HepG2 (cell line): Measurements from ENCODE around the gene HDLBP. TPM values are rescaled to one million over a fixed set of nuclear protein-coding genes. Genes with fewer than 3 reads are reported as not detected.
A peak's percentile ranks its signal among the peaks of the same experiment; 100 is the strongest.

Experiments used
- ARID2 ChIP-seq: sonication (generic); formaldehyde crosslinking; IDR thresholded peaks from 2 replicates; pipeline ENCODE4 v1.8.1; 2022; ENCODE audit warnings: mild to moderate bottlenecking, missing genetic modification reagents, borderline replicate concordance
- ARNT2 ChIP-seq: sonication (generic); formaldehyde crosslinking; IDR thresholded peaks from 2 replicates; pipeline ENCODE4 v1.8.0; 2022; ENCODE audit warnings: mild to moderate bottlenecking, low read depth, missing genetic modification reagents, moderate library complexity
- BCL6 ChIP-seq: IDR thresholded peaks from 2 replicates; pipeline ENCODE4 v1.6.1; 2016; ENCODE audit warnings: missing genetic modification reagents, missing compliant biosample characterization
- CBFB ChIP-seq: sonication (generic); formaldehyde crosslinking; IDR thresholded peaks from 2 replicates; pipeline ENCODE4 v1.4.0; 2020; ENCODE audit warnings: missing genetic modification reagents
- DR1 ChIP-seq: sonication (generic); formaldehyde crosslinking; IDR thresholded peaks from 2 replicates; pipeline ENCODE4 v1.8.0; 2021; ENCODE audit warnings: mild to moderate bottlenecking, missing genetic modification reagents, inconsistent platforms
- GABPA ChIP-seq, 2 experiments: IDR thresholded peaks; 2 replicates each; pipeline ENCODE4 v1.6.1; 2011 to 2016; ENCODE audit warnings: low read depth in 2 of 2, low read length in 1 of 2, missing biosample characterization in 1 of 2, missing genetic modification characterization in 1 of 2
- HMG20B ChIP-seq: conservative IDR thresholded peaks from 2 replicates; pipeline ENCODE4 v1.6.1; 2016; ENCODE audit warnings: missing genetic modification reagents, missing compliant biosample characterization
- HOXA5 ChIP-seq: sonication (generic); formaldehyde crosslinking; IDR thresholded peaks from 2 replicates; pipeline ENCODE4 v1.4.0; 2020; ENCODE audit warnings: missing genetic modification reagents
- MAFK ChIP-seq, 2 experiments: IDR thresholded peaks in 1 of 2; conservative IDR thresholded peaks in 1 of 2; 2 replicates each; pipeline ENCODE4 v1.6.1; 2011; ENCODE audit warnings: improper control_type of control experiment in 2 of 2, low read length in 2 of 2
- MIXL1 ChIP-seq: IDR thresholded peaks from 2 replicates; pipeline ENCODE4 v1.6.1; 2016
- MXI1 ChIP-seq: IDR thresholded peaks from 3 replicates; pipeline ENCODE4 v1.6.1; 2012; ENCODE audit warnings: low read depth, low read length, inconsistent platforms, borderline replicate concordance
- PAF1 ChIP-seq: IDR thresholded peaks from 2 replicates; pipeline ENCODE4 v1.6.1; 2016; ENCODE audit warnings: missing genetic modification reagents, missing compliant biosample characterization
- PPARG ChIP-seq: conservative IDR thresholded peaks from 2 replicates; pipeline ENCODE4 v1.6.1; 2016; ENCODE audit warnings: missing biosample characterization, missing genetic modification reagents
- SAFB2 ChIP-seq: sonication (generic); formaldehyde crosslinking; IDR thresholded peaks from 2 replicates; pipeline ENCODE4 v1.5.1; 2020; ENCODE audit warnings: missing genetic modification reagents, low read depth, mild to moderate bottlenecking, borderline replicate concordance
- SNAPC2 ChIP-seq: sonication (generic); formaldehyde crosslinking; IDR thresholded peaks from 2 replicates; pipeline ENCODE4 v1.8.1; 2022; ENCODE audit warnings: mild to moderate bottlenecking, missing genetic modification reagents
- TCF7 ChIP-seq: sonication (generic); IDR thresholded peaks from 2 replicates; pipeline ENCODE4 v1.6.1; 2016; ENCODE audit warnings: antibody characterized with exemption, low read depth
- ZC3H13 ChIP-seq: sonication (generic); formaldehyde crosslinking; IDR thresholded peaks from 2 replicates; pipeline ENCODE4 v1.8.1; 2023; ENCODE audit warnings: mild to moderate bottlenecking, missing genetic modification reagents, moderate library complexity
- ZFP36L2 ChIP-seq: sonication (generic); formaldehyde crosslinking; IDR thresholded peaks from 2 replicates; pipeline ENCODE4 v1.4.0; 2020; ENCODE audit warnings: missing genetic modification reagents
- polyA plus RNA-seq, 8 experiments: library from polyadenylated mRNA; depleted of rRNA in 3 of 8; stranded (reverse) in 7 of 8; unstranded in 1 of 8; fragments of >200 nt; fragmentation: Illumina TruSeq in 4 of 8; extraction: Trizol in 4 of 8; gene quantifications; 2 replicates each; pipeline versions ENCODE4 v1.2.1 to v1.2.3, GENCODE V29; 2011 to 2016; ENCODE audit warnings: low read depth in 4 of 8, missing spikeins in 1 of 8, mixed read lengths in 1 of 8; ENCODE audit not compliant: insufficient read depth in 1 of 8
- total RNA-seq, 5 experiments: library from RNA; depleted of rRNA; stranded (reverse); fragments of >200 nt; fragmentation: Illumina TruSeq; extraction: Trizol; gene quantifications; 2 replicates each; pipeline ENCODE4 v1.2.3, GENCODE V29; 2016; ENCODE audit warnings: low read depth in 1 of 5
- TF ChIP-seq, protein P1 (sequence below): IDR thresholded peaks from 2 replicates; pipeline ENCODE4 v1.6.1; 2016; ENCODE audit warnings: missing compliant biosample characterization, missing genetic modification reagents, borderline replicate concordance
- TF ChIP-seq, protein P2 (sequence below), 2 experiments: IDR thresholded peaks; 2 replicates each; pipeline ENCODE4 v1.6.1; 2011 to 2012; ENCODE audit warnings: low read length in 2 of 2, borderline replicate concordance in 1 of 2, low read depth in 1 of 2, mild to moderate bottlenecking in 1 of 2, moderate library complexity in 1 of 2
- TF ChIP-seq, protein P3 (sequence below): sonication (generic); formaldehyde crosslinking; IDR thresholded peaks from 2 replicates; pipeline ENCODE4 v1.4.0; 2020; ENCODE audit warnings: mild to moderate bottlenecking, low read depth, missing genetic modification reagents
- TF ChIP-seq, protein P4 (sequence below): sonication (generic); formaldehyde crosslinking; IDR thresholded peaks from 2 replicates; pipeline ENCODE4 v1.5.0; 2020; ENCODE audit warnings: missing genetic modification reagents, mild to moderate bottlenecking, borderline replicate concordance

HDLBP gene
- total and polyA plus RNA-seq, 2 of the 13 experiments (the other 11 are each of a cell fraction or from before 2014, with no cell fraction given) = 464 to 707 TPM

DNA sequence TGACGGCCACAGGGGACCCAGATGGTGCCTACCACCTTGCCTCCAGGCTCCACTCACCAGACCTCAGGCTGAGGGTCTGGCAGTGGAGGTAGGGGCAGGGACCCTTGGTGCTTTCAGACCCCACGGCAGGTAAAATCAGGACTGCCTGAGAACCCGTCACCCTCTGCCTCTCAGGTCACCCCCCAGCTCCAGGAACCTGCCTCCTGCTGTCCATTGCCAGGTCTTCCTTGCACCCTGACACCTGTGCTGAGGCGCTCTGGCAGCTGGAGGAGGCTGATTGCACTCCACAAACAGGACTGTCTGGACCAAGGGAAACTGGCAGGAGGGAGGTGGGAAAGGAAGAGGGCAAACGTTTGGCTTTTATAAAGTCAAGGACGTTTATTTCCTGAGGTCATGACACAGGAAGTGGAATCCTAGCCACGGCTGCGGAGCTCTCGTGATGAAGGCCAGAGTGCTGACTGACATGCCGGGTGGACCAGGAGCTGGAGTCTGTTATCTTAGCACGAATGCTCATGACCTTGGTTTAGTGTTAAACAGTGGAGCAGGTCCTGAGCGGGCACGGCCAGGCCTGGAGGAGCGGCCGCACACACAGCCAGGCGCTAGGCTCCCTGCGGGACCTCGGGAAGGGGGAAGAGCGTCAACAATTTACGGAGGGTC, 86.5 kb downstream of the HDLBP start (continued):
- TF ChIP-seq HOXA5 (CRISPR knock-in tag) = no peak
- no peak for TF ChIP-seq SNAPC2 (CRISPR knock-in tag)
- no peak for TF ChIP-seq TCF7
- TF ChIP-seq DR1 (CRISPR knock-in tag) = no peak
- no peak for TF ChIP-seq ARNT2 (CRISPR knock-in tag)
- TF ChIP-seq ZFP36L2 (CRISPR knock-in tag) = no peak
- TF ChIP-seq, protein P1, sequence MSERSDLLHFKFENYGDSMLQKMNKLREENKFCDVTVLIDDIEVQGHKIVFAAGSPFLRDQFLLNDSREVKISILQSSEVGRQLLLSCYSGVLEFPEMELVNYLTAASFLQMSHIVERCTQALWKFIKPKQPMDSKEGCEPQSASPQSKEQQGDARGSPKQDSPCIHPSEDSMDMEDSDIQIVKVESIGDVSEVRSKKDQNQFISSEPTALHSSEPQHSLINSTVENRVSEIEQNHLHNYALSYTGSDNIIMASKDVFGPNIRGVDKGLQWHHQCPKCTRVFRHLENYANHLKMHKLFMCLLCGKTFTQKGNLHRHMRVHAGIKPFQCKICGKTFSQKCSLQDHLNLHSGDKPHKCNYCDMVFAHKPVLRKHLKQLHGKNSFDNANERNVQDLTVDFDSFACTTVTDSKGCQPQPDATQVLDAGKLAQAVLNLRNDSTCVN (CRISPR knock-in tag) = no peak
- TF ChIP-seq SAFB2 = no peak; the same call in 1 of the 2 replicates
- TF ChIP-seq, protein P2, sequence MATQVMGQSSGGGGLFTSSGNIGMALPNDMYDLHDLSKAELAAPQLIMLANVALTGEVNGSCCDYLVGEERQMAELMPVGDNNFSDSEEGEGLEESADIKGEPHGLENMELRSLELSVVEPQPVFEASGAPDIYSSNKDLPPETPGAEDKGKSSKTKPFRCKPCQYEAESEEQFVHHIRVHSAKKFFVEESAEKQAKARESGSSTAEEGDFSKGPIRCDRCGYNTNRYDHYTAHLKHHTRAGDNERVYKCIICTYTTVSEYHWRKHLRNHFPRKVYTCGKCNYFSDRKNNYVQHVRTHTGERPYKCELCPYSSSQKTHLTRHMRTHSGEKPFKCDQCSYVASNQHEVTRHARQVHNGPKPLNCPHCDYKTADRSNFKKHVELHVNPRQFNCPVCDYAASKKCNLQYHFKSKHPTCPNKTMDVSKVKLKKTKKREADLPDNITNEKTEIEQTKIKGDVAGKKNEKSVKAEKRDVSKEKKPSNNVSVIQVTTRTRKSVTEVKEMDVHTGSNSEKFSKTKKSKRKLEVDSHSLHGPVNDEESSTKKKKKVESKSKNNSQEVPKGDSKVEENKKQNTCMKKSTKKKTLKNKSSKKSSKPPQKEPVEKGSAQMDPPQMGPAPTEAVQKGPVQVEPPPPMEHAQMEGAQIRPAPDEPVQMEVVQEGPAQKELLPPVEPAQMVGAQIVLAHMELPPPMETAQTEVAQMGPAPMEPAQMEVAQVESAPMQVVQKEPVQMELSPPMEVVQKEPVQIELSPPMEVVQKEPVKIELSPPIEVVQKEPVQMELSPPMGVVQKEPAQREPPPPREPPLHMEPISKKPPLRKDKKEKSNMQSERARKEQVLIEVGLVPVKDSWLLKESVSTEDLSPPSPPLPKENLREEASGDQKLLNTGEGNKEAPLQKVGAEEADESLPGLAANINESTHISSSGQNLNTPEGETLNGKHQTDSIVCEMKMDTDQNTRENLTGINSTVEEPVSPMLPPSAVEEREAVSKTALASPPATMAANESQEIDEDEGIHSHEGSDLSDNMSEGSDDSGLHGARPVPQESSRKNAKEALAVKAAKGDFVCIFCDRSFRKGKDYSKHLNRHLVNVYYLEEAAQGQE (IDR thresholded peaks at IDR 0.05; ENCODE audit: borderline replicate concordance in 1 of 2, low read depth in 1 of 2, low read length in 2 of 2) = no peak
- no peak for TF ChIP-seq BCL6
- TF ChIP-seq, protein P3, sequence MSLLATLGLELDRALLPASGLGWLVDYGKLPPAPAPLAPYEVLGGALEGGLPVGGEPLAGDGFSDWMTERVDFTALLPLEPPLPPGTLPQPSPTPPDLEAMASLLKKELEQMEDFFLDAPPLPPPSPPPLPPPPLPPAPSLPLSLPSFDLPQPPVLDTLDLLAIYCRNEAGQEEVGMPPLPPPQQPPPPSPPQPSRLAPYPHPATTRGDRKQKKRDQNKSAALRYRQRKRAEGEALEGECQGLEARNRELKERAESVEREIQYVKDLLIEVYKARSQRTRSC = no peak
- TF ChIP-seq HMG20B = no peak
- peak; percentile 35; the same call in 1 of the 2 replicates for TF ChIP-seq ZC3H13 (CRISPR knock-in tag)
- no peak for TF ChIP-seq MIXL1 (CRISPR knock-in tag)
- TF ChIP-seq GABPA (IDR thresholded peaks at IDR 0.05; ENCODE audit: low read depth, low read length) = no peak; the same call in 1 of the 2 replicates
- TF ChIP-seq GABPA (CRISPR knock-in tag; IDR thresholded peaks at IDR 0.05; ENCODE audit: low read depth) = peak; percentile 81
- TF ChIP-seq, protein P4, sequence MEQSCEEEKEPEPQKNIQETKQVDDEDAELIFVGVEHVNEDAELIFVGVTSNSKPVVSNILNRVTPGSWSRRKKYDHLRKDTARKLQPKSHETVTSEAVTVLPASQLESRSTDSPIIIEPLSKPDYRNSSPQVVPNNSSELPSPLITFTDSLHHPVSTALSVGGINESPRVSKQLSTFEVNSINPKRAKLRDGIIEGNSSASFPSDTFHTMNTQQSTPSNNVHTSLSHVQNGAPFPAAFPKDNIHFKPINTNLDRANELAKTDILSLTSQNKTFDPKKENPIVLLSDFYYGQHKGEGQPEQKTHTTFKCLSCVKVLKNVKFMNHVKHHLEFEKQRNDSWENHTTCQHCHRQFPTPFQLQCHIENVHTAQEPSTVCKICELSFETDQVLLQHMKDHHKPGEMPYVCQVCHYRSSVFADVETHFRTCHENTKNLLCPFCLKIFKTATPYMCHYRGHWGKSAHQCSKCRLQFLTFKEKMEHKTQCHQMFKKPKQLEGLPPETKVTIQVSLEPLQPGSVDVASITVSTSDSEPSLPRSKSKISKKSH = peak; percentile 71; the same call in 1 of the 2 replicates
- peak; percentile 92 for TF ChIP-seq PAF1 (CRISPR knock-in tag)
- TF ChIP-seq MXI1 = no peak
- TF ChIP-seq PPARG (CRISPR knock-in tag) = no peak
- no peak for TF ChIP-seq ARID2 (CRISPR knock-in tag)
- TF ChIP-seq CBFB = peak; percentile 14; the same call in 1 of the 2 replicates
- no peak for TF ChIP-seq MAFK (conservative IDR thresholded peaks at IDR 0.05 in 1 of 2, IDR thresholded peaks at IDR 0.05 in 1 of 2; ENCODE audit: low read length in 2 of 2)
